Body of pancreas (tissue), 4 donors: ENCODE measurements around the gene SLC25A19. TPM values are rescaled to one million over a fixed set of nuclear protein-coding genes. Genes with fewer than 3 reads are reported as not detected.

Source experiments
- ATAC-seq: fragments of 150-250 bp; one replicate; pipeline ENCODE4 v1.9.1; 2016
- DNase-seq, 4 donors: peaks; one replicate each; pipeline ENCODE4 v3.0.0-alpha.2; 2019
- H3K27ac ChIP-seq, 4 donors: fragments of 200-600 bp; sonication (generic); 1 replicate in 3 of 4; 2 replicates in 1 of 4; pipeline versions ENCODE4 v1.5.1 to v1.6.1; 2016 to 2019; ENCODE audit warnings: mild to moderate bottlenecking in 1 of 4, mixed read lengths in 1 of 4, moderate library complexity in 1 of 4
- H3K27me3 ChIP-seq, 2 donors: fragments of 200-600 bp; sonication (generic); one replicate each; pipeline ENCODE4 v1.6.0; 2016; ENCODE audit warnings: mild to moderate bottlenecking in 1 of 2
- H3K36me3 ChIP-seq, 2 donors: fragments of 200-600 bp; sonication (generic); replicated peaks in 1 of 2; 2 replicates each; pipeline ENCODE4 v1.5.1; 2016; ENCODE audit warnings: low read depth in 2 of 2; ENCODE audit not compliant: insufficient read depth in 1 of 2
- H3K4me1 ChIP-seq: fragments of 200-600 bp; sonication (generic); one replicate; pipeline ENCODE4 v1.6.0; 2016
- H3K4me3 ChIP-seq, 2 donors: fragments of 200-600 bp; sonication (generic); 1 replicate in 1 of 2; 2 replicates in 1 of 2; pipeline ENCODE4 v1.5.1; 2016 to 2019
- H3K9me3 ChIP-seq, 3 donors: fragments of 200-600 bp; sonication (generic); 1 replicate in 2 of 3; 2 replicates in 1 of 3; pipeline ENCODE4 v1.5.1; 2016
- CTCF ChIP-seq, 7 experiments: fragments of 450-650 bp in 4 of 7; fragments of 200-600 bp in 3 of 7; sonication (generic) in 3 of 7; IDR thresholded peaks; one replicate each; pipeline ENCODE4 v1.5.1; 2016 to 2019; ENCODE audit warnings: antibody characterized with exemption in 7 of 7
- POLR2A ChIP-seq, 3 donors: fragments of 450-650 bp; IDR thresholded peaks; one replicate each; pipeline ENCODE4 v1.6.1; 2016; ENCODE audit warnings: antibody characterized with exemption in 3 of 3, mild to moderate bottlenecking in 2 of 3
- WGBS, 2 donors: methylation state at CpG; one replicate each; pipeline ENCODE4 v1.1.5; 2017; 5-methylcytosine and 5-hydroxymethylcytosine counted together
- intact Hi-C: fragments of 100-400 bp; cut with DNase I; formaldehyde crosslinking; loops from one replicate; pipeline ENCODE4 v1.15.1; 2023
- total RNA-seq, 2 donors: library from RNA; depleted of rRNA; stranded (reverse); fragments of >200 nt; gene quantifications; one replicate each; pipeline ENCODE4 v1.1.0, GENCODE V29; 2016

Gene SLC25A19
- total RNA-seq, 2 donors from 2014 or later: 7.6 to 8.3 TPM

- H3K9me3 ChIP-seq: no peaks in the 10 kb centered on the region
- peak overlapping the region in 1 of 4 donors; percentile 39 for H3K27ac ChIP-seq
- intact Hi-C loops: no loop called here
- peaks cover 0 to 5% of the 10 kb centered on the region in 2 donors for H3K36me3 ChIP-seq
- DNase-seq (no peak), ATAC-seq (no peak)
- 70 to 79% methylated on average over 11 of the region's 11 CpGs for WGBS, 2 donors
- H3K4me1 ChIP-seq: no peaks in the 10 kb centered on the region
- no peaks in the 10 kb centered on the region for H3K27me3 ChIP-seq
- no peak overlapping the region for H3K4me3 ChIP-seq
- TF ChIP-seq POLR2A (IDR thresholded peaks at IDR 0.05) (no peak), CTCF (IDR thresholded peaks at IDR 0.05) (no peak)
These were observed 39.2 kb downstream of the SLC25A19 start for GRCh38 chr17:75250009-75250471.

GRCh38 chr17:75249564-75249963 is 39.7 kb downstream of the SLC25A19 start:
- Histone ChIP-seq H3K27ac (no peak overlapping the region), H3K4me1 (no peaks in the 10 kb centered on the region), H3K27me3 (no peaks in the 10 kb centered on the region), H3K9me3 (no peaks in the 10 kb centered on the region), H3K36me3 (peaks cover 0 to 9% of the 10 kb centered on the region in 2 donors), H3K4me3 (no peak overlapping the region)
- TF ChIP-seq POLR2A (IDR thresholded peaks at IDR 0.05): no peak
- no peak for DNase-seq
- whole genome bisulfite sequencing, 2 donors: 74 to 84% methylated on average over 4 of the region's 4 CpGs
- ATAC-seq: no peak
- intact Hi-C loops: no loop called here

- Histone ChIP-seq H3K27me3 (no peaks in the 10 kb centered on the region), H3K4me3 (no peak overlapping the region), H3K9me3 (no peaks in the 10 kb centered on the region), H3K4me1 (no peaks in the 10 kb centered on the region), H3K27ac (no peak overlapping the region), H3K36me3 (peaks cover 11 to 33% of the 10 kb centered on the region in 2 donors)
- WGBS, 2 donors: 89 to 96% methylated on average over 12 of the region's 12 CpGs
- TF ChIP-seq CTCF (IDR thresholded peaks at IDR 0.05) (no peak), POLR2A (IDR thresholded peaks at IDR 0.05) (no peak)
- intact Hi-C loops: no loop called here
- DNase-seq: no peak
- ATAC-seq: no peak
These were observed 42.8 kb downstream of the SLC25A19 start for GRCh38 chr17:75246404-75246803.

GRCh38 chr17:75245011-75245410 is 44.2 kb downstream of the SLC25A19 start:
- intact Hi-C loops: no loop called here
- Histone ChIP-seq H3K4me1 (no peaks in the 10 kb centered on the region), H3K27ac (no peak overlapping the region), H3K27me3 (no peaks in the 10 kb centered on the region), H3K4me3 (no peak overlapping the region), H3K36me3 (peaks cover 12 to 38% of the 10 kb centered on the region in 2 donors), H3K9me3 (no peaks in the 10 kb centered on the region)
- WGBS, 2 donors: 81 to 91% methylated on average over 5 to 6 of the region's 6 CpGs
- DNase-seq: no peak
- ATAC-seq: no peak
- TF ChIP-seq POLR2A (IDR thresholded peaks at IDR 0.05) (no peak), CTCF (IDR thresholded peaks at IDR 0.05) (no peak)

- H3K36me3 ChIP-seq: peaks cover 12 to 43% of the 10 kb centered on the region in 2 donors
- no peak overlapping the region for H3K27ac ChIP-seq
- no peaks in the 10 kb centered on the region for H3K9me3 ChIP-seq
- no peak for TF ChIP-seq CTCF (IDR thresholded peaks at IDR 0.05)
- no peak for TF ChIP-seq POLR2A (IDR thresholded peaks at IDR 0.05)
- 75 to 92% methylated on average over 20 to 22 of the region's 22 CpGs for WGBS, 2 donors
- DNase-seq (no peak), ATAC-seq (no peak)
- intact Hi-C loops: no loop called here
- H3K27me3 ChIP-seq: no peaks in the 10 kb centered on the region
- H3K4me3 ChIP-seq: no peak overlapping the region
- no peaks in the 10 kb centered on the region for H3K4me1 ChIP-seq
These were observed 44.9 kb downstream of the SLC25A19 start for GRCh38 chr17:75244133-75244866.
